Measurements from ENCODE around the gene OPCML. TPM values are rescaled to one million over a fixed set of nuclear protein-coding genes. Genes with fewer than 3 reads are reported as not detected.

The OPCML gene
- total RNA-seq, 1 experiment from 2014 or later = 0.94 TPM

GRCh38 chr11:132450631-132451030 lies 1081.7 kb downstream of the OPCML start:
- Histone ChIP-seq H2BK12ac (ENCODE audit: insufficient read length, low read depth, low read length) (no peak overlapping the region), H3K23me2 (ENCODE audit: insufficient read length, low read depth, low read length, poor library complexity, severe bottlenecking) (peaks cover 3% of the 10 kb centered on the region), H2BK120ac (ENCODE audit: low read depth, low read length, poor library complexity, severe bottlenecking) (no peak overlapping the region), H3K56ac (ENCODE audit: insufficient read length, low read depth, low read length) (no peak overlapping the region), H3K9me3 (ENCODE audit: control insufficient read depth, low read depth, low read length) (no peaks in the 10 kb centered on the region), H3K27me3 (ENCODE audit: insufficient read depth, low read length) (no peaks in the 10 kb centered on the region; the same call in 1 of the 2 replicates), H4K20me1 (ENCODE audit: control insufficient read depth, insufficient read depth, insufficient read length) (no peaks in the 10 kb centered on the region), H2AK5ac (ENCODE audit: insufficient read length, low read length) (no peak overlapping the region), H4K5ac (ENCODE audit: insufficient read length, low read depth, low read length) (no peak overlapping the region), H3K27ac (ENCODE audit: insufficient read length, low read depth, low read length) (no peak overlapping the region), H3K18ac (ENCODE audit: insufficient read length, low read depth, low read length) (no peak overlapping the region), H3K23ac (ENCODE audit: insufficient read length, low read depth, low read length) (no peak overlapping the region), H3K4me1 (ENCODE audit: insufficient read depth, low read length) (peaks cover 2% of the 10 kb centered on the region; the same call in 1 of the 2 replicates), H3K4ac (ENCODE audit: low read depth, low read length) (no peak overlapping the region), H3K79me2 (ENCODE audit: insufficient read depth, low read length) (no peaks in the 10 kb centered on the region), H3T11ph (ENCODE audit: low read length) (no peak overlapping the region), H4K8ac (replicated peaks; ENCODE audit: insufficient read length, low read depth, low read length) (no peak overlapping the region), H2BK15ac (ENCODE audit: low read depth, low read length) (no peak overlapping the region), H4K91ac (ENCODE audit: insufficient read length, low read depth, low read length) (no peak overlapping the region), H3K9ac (ENCODE audit: extremely low read depth, insufficient read length, low read length) (no peak overlapping the region), H2BK5ac (ENCODE audit: insufficient read length, low read length) (no peak overlapping the region), H2AFZ (ENCODE audit: low read length) (no peak overlapping the region), H3K14ac (ENCODE audit: insufficient read depth, low read length) (no peak overlapping the region), H3K79me1 (ENCODE audit: insufficient read depth, low read depth, low read length, poor library complexity, severe bottlenecking) (no peaks in the 10 kb centered on the region), H2BK20ac (ENCODE audit: low read depth, low read length, poor library complexity, severe bottlenecking) (no peak overlapping the region), H3K4me2 (ENCODE audit: insufficient read depth, insufficient read length, low read length) (no peak overlapping the region)
- no peak for DNase-seq
- peaks cover 48 to 50% of the 10 kb centered on the region in 2 experiments for H3K4me1 Mint-ChIP-seq
- H3K9me3 Mint-ChIP-seq = no peaks in the 10 kb centered on the region
- WGBS (ENCODE audit: extremely low coverage, insufficient read length, low lambda C conversion rate) = no CpG with 5 or more reads among the region's 3 CpGs
- H3K27ac Mint-ChIP-seq = peak overlapping the region in 1 of 3 experiments; percentile 96; a peak in 2 of 7 replicates
- H3K4me3 Mint-ChIP-seq = no peak overlapping the region
- H3K27me3 Mint-ChIP-seq (ENCODE audit: low read depth) = no peaks in the 10 kb centered on the region
- no peak for TF ChIP-seq CTCF (conservative IDR thresholded peaks at IDR 0.05)
- no peaks in the 10 kb centered on the region for H3K36me3 Mint-ChIP-seq (ENCODE audit: insufficient read depth in 1 of 3, low read depth in 3 of 3)

Data from H9 (cell line).